NCI-H345 treated with DMSO at 0.1 percent for 48 hours (cell line): ENCODE data around the gene LIMS2.

ENCODE experiments used
- DNase-seq: peaks from one replicate; lab custom pipeline; 2025; ENCODE audit not compliant: unreplicated experiment; lab: John Stamatoyannopoulos, UW

Gene LIMS2

DNA sequence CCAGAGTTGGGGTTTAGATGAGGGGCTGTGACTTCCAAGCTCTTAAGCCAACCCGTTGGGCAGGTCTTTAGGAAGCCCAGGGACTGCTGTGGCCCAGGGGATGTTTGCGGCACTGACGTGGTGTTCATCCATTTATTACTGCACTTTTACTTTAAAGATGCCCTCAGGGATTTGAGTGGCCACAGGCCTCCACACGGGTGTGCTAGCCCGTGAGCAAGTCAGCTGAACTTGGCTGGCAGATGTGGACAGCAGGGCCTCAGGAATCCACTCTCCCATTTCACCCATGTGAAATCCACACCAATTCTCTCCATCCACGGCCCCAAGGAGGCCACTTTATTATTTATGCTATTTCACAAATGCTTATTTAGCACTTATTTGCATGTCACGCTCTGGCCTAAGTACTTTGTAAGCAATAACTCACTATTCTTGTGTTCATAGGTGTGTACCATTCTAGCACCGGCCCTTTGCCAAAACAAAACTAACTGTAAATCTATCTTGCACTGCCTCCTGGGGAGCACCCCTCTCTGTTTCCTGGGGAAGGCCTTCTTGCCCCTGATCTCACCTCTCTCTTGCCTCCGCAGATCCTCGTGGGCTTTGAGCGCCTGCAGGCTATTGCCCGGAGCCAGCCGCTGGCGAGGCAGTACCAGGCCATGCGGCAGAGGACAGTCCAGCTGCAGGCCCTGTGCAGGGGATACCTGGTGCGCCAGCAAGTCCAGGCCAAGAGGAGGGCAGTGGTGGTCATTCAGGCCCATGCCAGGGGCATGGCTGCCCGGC, 68.5 kb downstream of the LIMS2 start:
- no peak for DNase-seq

DNA sequence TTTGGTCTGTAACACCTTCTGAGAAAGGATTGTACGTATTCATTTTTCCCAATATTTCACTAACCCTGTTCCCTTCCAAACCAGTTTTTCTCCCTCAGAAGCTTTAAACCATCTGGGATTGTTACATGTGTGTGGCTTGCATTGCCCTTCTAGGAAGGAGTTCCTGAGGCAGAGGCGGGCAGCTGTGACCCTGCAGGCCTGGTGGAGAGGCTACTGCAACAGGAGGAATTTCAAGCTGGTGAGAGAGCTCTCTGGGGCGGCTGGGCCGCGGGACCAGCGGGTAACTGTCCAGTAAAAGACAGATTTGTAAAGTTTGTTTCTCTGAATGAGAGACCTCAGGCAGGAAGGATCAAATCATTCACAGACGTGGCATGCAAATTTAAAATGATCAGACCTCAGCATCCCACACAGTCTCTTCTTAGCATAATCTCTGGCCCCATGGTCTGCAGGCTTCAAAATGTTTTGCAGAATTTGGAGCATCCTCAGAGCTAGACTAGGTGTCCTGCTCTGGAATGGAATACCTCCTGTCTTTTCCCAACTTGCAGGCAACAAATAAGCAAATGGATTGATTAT, 69.6 kb downstream of the LIMS2 start:
- no peak for DNase-seq

GRCh38 chr2:127604986-127605385, 70.3 kb downstream of the LIMS2 start:
- no peak for DNase-seq

DNA sequence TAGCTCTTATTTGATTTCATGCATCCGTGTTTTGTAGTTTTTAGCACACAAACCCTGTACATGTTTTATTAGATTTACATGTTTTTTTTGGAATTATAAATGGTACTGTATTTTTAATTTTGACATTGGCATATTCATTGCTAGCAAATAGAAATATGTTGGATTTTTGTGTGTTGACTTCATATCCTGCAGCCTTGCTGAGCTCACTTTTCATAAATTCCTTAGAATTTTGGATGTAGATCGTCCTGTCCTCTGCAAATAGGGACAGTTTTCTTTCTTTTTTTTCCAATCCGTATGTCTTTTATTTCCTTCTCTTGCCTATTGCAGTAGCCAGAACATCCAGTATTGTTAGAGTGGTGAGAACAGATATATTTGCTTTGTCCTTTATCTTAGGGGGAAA, 76.1 kb downstream of the LIMS2 start:
- DNase-seq = no peak

DNA sequence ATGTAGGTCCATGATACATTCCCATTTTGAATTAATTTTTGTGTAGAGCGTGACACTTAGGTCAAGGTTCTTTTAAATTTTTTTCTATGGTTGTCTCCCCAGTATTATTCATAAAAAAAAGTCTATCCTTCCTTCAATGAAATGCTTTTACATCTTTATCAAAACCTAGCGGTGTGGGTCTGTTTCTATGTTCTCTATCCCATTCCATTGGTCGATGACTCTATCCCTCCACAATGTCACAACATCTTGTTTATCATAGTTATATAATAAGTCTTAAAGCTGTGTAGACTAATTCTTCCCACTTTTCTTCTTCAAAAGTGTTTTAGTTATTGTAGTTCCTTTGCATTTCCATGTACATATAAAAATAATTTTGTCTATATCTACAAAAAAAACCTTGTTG, 76.6 kb downstream of the LIMS2 start:
- no peak for DNase-seq

DNA sequence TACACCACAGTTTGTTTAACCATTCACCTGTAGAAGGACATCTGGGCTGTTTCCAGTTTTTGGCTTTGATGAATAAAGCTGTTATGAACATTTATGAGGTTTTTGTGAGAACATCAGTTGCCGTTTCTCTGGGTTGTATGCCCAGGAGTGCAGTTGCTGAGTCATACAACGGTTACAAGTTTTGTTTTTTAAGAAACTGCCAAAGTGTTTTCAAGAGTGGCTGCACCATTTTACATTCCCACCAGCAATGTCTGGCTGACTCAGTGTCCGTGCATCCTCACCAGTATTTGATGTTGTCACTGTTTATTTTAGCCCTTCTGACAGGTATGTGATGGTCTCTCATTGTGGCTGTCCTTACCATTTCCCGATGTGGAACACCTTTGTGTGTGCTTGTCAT, 77.3 kb downstream of the LIMS2 start:
- no peak for DNase-seq

GRCh38 chr2:127597046-127597983, 78.0 kb downstream of the LIMS2 start:
- DNase-seq = no peak

GRCh38 chr2:127596311-127597045, 78.9 kb downstream of the LIMS2 start:
- no peak for DNase-seq

GRCh38 chr2:127594116-127594591, 81.2 kb downstream of the LIMS2 start:
- DNase-seq = no peak

- DNase-seq = no peak
Measured at GRCh38 chr2:127593228-127594115, 81.9 kb downstream of the LIMS2 start.

GRCh38 chr2:127592761-127593227, 82.5 kb downstream of the LIMS2 start:
- no peak for DNase-seq

- DNase-seq = peak; percentile 38
Measured at GRCh38 chr2:127591221-127591923, 84.0 kb downstream of the LIMS2 start.

DNA sequence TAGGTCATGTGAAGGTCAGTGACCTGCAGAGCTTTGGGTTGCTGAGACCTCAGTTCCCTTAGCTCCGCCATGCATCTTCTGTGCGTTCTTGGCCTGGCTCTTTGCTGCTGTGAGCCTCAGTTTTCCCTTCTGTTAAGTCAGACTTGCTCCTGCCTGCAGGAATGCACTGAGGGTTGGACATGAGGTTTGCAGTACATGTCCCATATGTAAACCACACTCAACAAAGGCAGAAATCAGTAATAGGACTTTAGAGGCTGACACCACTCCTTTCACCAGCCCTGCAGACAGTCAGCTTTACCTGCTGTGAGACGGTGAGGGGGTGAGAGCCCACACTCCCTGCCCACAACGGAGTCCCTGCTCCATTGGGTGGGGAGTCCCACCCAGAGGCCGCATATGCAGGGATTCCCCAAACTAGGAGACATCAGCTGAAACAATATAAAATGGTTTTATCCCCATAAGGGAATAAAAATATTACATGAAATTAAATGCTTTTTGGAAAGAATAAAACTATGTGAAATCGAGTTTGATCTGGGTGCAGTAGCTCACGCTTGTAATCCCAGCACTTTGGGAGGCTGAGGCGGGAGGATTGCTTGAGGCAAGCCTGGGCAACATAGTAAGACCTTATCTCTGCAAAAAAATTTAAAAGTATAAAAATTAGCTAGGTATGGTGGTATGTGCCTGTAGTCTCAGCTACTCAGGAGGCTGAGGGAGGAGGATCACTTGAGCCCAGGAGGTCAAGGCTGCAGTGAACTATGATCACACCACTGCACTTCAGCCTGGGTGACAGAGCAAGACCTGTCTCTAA, 84.7 kb downstream of the LIMS2 start:
- no peak for DNase-seq

DNA sequence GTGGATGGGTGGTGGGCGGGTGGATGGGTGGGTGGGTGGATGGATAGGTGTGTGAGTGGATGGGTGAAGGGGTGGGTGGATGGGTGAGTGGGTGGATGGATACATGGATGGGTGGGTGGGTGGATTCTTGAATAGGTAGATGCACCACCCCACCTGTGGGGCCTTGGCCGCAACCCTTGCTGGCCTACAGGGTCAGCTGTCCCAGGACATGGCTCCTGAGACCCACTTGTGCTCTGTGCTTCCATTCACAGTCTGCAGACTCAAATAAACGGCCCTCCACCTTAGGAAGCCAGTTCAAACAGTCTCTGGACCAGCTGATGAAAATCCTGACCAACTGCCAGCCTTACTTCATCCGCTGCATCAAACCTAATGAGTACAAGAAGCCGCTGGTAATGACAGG, 85.5 kb downstream of the LIMS2 start:
- no peak for DNase-seq

DNA sequence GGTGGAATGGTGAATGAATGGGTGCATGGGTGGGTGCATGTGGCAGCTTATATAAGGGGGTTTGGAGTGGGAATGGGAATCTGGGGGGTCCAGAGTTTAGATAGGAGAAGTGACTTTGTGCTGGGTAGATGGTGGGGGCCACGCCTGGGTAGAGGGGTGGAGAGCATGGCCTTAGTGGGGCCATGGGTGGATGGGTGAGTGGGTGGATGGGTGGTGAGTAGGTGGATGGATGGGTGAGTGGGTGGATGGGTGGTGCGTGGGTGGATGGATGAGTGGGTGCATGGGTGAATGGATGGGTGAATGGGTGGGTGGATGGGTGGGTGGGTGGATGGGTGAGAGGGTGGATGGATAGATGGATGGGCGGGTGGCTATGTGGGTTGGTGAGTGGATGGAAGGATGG, 86.0 kb downstream of the LIMS2 start:
- DNase-seq = no peak
